ENCODE results near the gene GH2.

- no peak for TF ChIP-seq POLR2A (IDR thresholded peaks at IDR 0.05)
- no peak for TF ChIP-seq CTCF (IDR thresholded peaks at IDR 0.05 in 4 of 5, conservative IDR thresholded peaks at IDR 0.05 in 1 of 5)
Measured at GRCh38 chr17:63840591-63841349, 41.0 kb downstream of the GH2 start.
